C1 segment of cervical spinal cord (tissue), 14 donors: ENCODE measurements around the gene PKD1.

Experiments used
- DNase-seq, 14 donors: peaks; one replicate each; lab custom pipeline; 2025; lab: John Stamatoyannopoulos, UW

Gene PKD1

GRCh38 chr16:2170587-2171435 is 35.1 kb upstream of the PKD1 start:
- DNase-seq = no peak

GRCh38 chr16:2170080-2170479 is 34.4 kb upstream of the PKD1 start:
- DNase-seq = no peak

- no peak for DNase-seq
Measured at GRCh38 chr16:2167068-2167638, 31.5 kb upstream of the PKD1 start.

GRCh38 chr16:2166263-2167067 is 30.8 kb upstream of the PKD1 start:
- no peak for DNase-seq

GRCh38 chr16:2165861-2166260 is 30.2 kb upstream of the PKD1 start:
- no peak for DNase-seq

- DNase-seq = no peak
Measured at GRCh38 chr16:2163211-2163881, 27.6 kb upstream of the PKD1 start.

- no peak for DNase-seq
Measured at GRCh38 chr16:2162676-2163118, 27.0 kb upstream of the PKD1 start.

GRCh38 chr16:2161911-2162310 is 26.2 kb upstream of the PKD1 start:
- no peak for DNase-seq

- DNase-seq = no peak
Measured at GRCh38 chr16:2160915-2161551, 25.3 kb upstream of the PKD1 start.

- peak in 9 of 14 donors; percentile 14 to 69 (median 45) for DNase-seq
Measured at GRCh38 chr16:2159175-2159838, 23.6 kb upstream of the PKD1 start.

GRCh38 chr16:2158262-2158638 is 22.6 kb upstream of the PKD1 start:
- DNase-seq = no peak

GRCh38 chr16:2157480-2158261 is 22.0 kb upstream of the PKD1 start:
- DNase-seq = peak in 7 of 14 donors; percentile 14 to 59 (median 39)

- DNase-seq = peak in 1 of 14 donors; percentile 41
Measured at GRCh38 chr16:2156849-2157224, 21.1 kb upstream of the PKD1 start.

GRCh38 chr16:2155977-2156848 is 20.5 kb upstream of the PKD1 start:
- peak in 3 of 14 donors; percentile 40 to 52 (median 41) for DNase-seq

- peak; percentile 87 to 100 (median 98) for DNase-seq
Measured at GRCh38 chr16:2155091-2155950, 19.6 kb upstream of the PKD1 start, which contains the start of gene TRAF7. Gene TRAF7 (plus strand): TSS chr16:2155782. CDS start chr16:2163921, 8,139 bp downstream.

GRCh38 chr16:2154533-2155090 is 18.9 kb upstream of the PKD1 start:
- no peak for DNase-seq
